Measurements from ENCODE around the gene TIMM44.
"Not testable (repeated sequence)": the region's sequence is repeated elsewhere in the genome, so short reads cannot be mapped to it uniquely, and the experiment has no call there.

Gene TIMM44

DNA sequence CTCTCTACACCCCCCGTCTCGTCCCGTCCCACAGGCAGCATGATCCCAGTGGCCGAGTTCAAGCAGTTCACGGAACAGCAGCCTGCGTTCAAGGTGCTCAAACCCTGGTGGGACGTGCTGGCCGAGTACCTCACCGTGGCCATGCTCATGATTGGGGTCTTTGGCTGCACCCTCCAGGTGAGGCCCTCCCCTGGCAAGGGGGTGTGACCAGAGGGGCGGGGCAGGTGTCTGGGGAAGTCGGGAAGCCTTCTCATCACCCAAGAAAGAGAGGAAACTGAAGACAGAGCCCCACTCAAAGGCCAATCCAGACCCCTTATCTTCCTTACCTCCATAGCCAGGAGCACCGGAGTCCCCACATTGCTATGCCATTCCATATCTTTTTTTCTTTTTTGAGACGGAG lies 47.9 kb downstream of the TIMM44 start:
- Histone ChIP-seq H3K27me3 (ENCODE audit: insufficient read depth, low read depth, severe bottlenecking) (no peaks in the 10 kb centered on the region), H3K36me3 (no peaks in the 10 kb centered on the region), H3K27ac (no peak overlapping the region), H3K9me3 (ENCODE audit: severe bottlenecking) (no peaks in the 10 kb centered on the region), H3K4me3 (ENCODE audit: low read depth, low read length) (no peak overlapping the region)
- TF ChIP-seq, protein P1, sequence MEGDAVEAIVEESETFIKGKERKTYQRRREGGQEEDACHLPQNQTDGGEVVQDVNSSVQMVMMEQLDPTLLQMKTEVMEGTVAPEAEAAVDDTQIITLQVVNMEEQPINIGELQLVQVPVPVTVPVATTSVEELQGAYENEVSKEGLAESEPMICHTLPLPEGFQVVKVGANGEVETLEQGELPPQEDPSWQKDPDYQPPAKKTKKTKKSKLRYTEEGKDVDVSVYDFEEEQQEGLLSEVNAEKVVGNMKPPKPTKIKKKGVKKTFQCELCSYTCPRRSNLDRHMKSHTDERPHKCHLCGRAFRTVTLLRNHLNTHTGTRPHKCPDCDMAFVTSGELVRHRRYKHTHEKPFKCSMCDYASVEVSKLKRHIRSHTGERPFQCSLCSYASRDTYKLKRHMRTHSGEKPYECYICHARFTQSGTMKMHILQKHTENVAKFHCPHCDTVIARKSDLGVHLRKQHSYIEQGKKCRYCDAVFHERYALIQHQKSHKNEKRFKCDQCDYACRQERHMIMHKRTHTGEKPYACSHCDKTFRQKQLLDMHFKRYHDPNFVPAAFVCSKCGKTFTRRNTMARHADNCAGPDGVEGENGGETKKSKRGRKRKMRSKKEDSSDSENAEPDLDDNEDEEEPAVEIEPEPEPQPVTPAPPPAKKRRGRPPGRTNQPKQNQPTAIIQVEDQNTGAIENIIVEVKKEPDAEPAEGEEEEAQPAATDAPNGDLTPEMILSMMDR (IDR thresholded peaks at IDR 0.05; ENCODE audit: low read depth, low read length) = no peak
- DNase-seq = no peak

DNA sequence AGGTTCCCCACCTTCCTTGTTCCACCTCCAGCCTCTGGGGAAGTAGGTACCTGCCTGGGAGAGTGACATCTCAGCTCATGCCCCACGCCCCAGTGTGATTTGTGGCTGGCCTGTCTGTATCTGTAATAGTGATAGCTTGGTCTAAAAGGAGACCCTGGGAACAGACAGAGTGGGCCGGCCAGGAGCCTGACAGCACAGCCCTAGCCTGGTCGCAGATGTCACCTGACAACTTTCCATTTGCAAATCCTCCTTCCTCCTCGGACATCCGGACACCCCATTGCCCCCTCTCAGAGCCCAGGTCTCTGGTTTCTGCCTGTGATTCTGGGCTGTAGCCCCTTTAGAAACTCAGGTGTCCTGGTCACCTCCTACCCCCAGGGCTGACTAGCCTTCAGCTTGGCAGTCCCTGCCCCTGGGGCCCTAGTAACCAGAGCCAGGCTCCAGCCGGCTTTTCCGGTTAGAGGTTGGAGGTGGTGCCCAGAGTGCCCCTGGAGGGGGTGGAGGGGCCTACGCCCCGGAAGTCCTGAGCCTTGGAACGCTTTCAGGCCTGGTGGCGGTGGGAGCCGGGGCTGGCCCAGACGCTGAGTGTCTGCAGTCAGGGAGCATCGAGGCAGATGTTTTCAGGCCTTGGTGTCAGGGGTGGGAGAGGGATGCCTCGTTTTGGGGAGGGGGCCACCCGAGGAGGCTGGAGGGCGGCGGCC lies 48.7 kb downstream of the TIMM44 start:
- H3K9me3 ChIP-seq (ENCODE audit: severe bottlenecking) = no peaks in the 10 kb centered on the region
- no peak overlapping the region for H3K27ac ChIP-seq
- H3K36me3 ChIP-seq = no peaks in the 10 kb centered on the region
- no peak for DNase-seq
- H3K27me3 ChIP-seq (ENCODE audit: insufficient read depth, low read depth, severe bottlenecking) = no peaks in the 10 kb centered on the region
- no peak overlapping the region for H3K4me3 ChIP-seq (ENCODE audit: low read depth, low read length)
- TF ChIP-seq, protein P1 (IDR thresholded peaks at IDR 0.05; ENCODE audit: low read depth, low read length) = no peak

DNA sequence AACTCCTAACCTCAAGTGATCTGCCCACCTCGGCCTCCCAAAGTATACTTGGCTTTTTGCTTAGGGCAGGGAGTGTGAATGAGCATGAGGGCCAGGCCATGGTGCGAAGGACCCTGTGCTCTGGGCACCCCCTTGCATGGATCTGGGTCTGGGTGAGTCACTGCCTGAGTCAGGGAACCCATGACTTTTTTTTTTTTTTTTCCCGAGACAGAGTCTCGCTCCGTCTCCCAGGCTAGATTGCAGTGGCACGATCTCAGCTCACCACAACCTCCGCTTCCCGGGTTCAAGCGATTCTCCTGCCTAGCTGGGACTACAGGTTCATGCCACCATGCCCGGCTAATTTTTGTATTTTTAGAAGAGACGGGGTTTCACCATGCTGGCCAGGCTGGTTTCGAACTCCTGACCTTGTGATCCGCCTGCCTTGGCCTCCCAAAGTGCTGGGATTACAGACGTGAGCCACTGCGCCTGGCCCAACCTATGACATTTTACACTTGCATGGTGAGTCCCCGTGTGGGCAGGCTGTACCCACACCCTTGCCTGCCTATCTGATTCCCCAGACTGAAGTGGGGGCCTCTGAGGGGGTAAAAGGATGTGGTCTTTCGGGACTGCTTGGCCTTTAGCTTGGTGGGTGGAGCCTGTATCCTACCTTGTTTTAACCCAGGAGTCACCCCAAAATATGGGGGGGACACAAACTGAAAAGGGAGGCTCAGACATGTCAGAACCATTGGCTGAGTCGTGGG lies 49.9 kb downstream of the TIMM44 start:
- not testable (repeated sequence) for DNase-seq; H3K4me3 ChIP-seq (ENCODE audit: low read depth, low read length); H3K27me3 ChIP-seq (ENCODE audit: insufficient read depth, low read depth, severe bottlenecking); H3K36me3 ChIP-seq; H3K9me3 ChIP-seq (ENCODE audit: severe bottlenecking); H3K27ac ChIP-seq

DNA sequence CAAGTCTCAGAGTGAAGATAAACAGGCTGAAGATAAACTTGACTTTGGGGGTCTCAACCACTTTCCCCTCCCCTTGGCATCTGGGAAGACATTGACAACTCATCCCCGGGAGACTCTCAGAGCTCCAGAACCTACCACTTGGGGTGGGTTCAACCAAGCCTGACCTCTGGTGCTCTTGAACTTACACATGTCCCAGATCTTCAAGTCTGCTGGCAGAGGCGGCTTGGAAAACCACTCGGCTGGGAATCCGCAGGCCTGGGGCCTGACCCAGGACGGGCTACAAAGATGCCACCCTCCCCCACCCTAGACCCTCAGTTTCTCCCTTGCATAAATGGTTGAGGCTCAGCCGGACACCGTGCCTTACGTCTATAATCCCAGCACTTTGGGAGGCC lies 54.6 kb downstream of the TIMM44 start:
- DNase-seq = no peak
- no peaks in the 10 kb centered on the region for H3K9me3 ChIP-seq (ENCODE audit: severe bottlenecking)
- no peaks in the 10 kb centered on the region for H3K36me3 ChIP-seq
- no peak overlapping the region for H3K4me3 ChIP-seq (ENCODE audit: low read depth, low read length)
- TF ChIP-seq, protein P1 (IDR thresholded peaks at IDR 0.05; ENCODE audit: low read depth, low read length) = no peak
- H3K27ac ChIP-seq = no peak overlapping the region
- H3K27me3 ChIP-seq (ENCODE audit: insufficient read depth, low read depth, severe bottlenecking) = no peaks in the 10 kb centered on the region

DNA sequence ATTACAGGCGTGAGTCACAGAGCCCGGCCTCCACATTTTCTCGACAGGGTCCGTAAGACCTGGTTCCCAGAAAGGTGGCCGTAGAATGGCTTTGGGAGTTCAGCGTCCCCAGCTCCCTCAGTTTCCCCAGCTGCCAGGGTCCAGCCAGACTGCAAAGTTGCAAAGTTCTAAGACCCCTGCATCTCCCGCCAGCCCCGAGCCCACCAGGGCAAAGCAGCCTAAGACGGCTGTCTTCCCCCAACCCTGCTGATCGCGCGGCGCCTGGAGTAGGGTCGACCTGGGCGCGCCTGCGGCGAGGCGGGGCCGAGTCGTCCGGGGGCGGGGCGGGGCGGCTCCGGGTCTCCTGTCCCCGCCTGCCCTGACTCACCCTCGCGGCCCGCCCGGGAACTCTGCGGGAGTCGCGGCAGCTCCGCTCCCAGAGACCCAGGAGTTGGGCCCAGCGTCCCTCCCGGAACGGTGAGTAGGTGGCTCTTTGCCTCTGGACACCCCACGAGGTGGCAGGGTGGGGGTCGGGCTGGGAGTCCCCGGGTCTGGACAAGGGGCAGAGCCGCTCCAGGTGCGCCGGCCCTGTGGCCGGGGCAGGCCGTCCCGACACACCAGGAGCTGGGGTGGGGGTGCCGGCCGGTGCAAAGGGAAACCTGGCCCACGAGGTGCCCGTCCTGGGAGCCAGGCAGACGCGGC lies 55.2 kb downstream of the TIMM44 start, which contains the start of gene LRRC8E:
TSS of gene LRRC8E (plus strand) at position 366 of the 681 bp plus-strand sequence. CDS start 7,094 bp downstream, outside the sequence.
- no peaks in the 10 kb centered on the region for H3K9me3 ChIP-seq (ENCODE audit: severe bottlenecking)
- H3K36me3 ChIP-seq = no peaks in the 10 kb centered on the region
- no peak within 1 kb of the TSS for H3K27ac ChIP-seq
- TF ChIP-seq, protein P1 (IDR thresholded peaks at IDR 0.05; ENCODE audit: low read depth, low read length) = no peak
- H3K4me3 ChIP-seq (ENCODE audit: low read depth, low read length) = no peak within 1 kb of the TSS
- no peak for DNase-seq
- no peaks in the 10 kb centered on the region for H3K27me3 ChIP-seq (ENCODE audit: insufficient read depth, low read depth, severe bottlenecking)
